GM19324 (cell line): Measurements from ENCODE around the gene NUSAP1.
"Not testable (repeated sequence)": the region's sequence is repeated elsewhere in the genome, so short reads cannot be mapped to it uniquely, and the experiment has no call there.

ENCODE experiments used
- ATAC-seq: cut with Tn5 transposase; IDR thresholded peaks from one replicate; pipeline ENCODE4 v1.9.1; 2021; ENCODE audit warnings: mild to moderate bottlenecking, moderate library complexity; ENCODE audit not compliant: unreplicated experiment, low FRiP score

NUSAP1 gene, protein sequence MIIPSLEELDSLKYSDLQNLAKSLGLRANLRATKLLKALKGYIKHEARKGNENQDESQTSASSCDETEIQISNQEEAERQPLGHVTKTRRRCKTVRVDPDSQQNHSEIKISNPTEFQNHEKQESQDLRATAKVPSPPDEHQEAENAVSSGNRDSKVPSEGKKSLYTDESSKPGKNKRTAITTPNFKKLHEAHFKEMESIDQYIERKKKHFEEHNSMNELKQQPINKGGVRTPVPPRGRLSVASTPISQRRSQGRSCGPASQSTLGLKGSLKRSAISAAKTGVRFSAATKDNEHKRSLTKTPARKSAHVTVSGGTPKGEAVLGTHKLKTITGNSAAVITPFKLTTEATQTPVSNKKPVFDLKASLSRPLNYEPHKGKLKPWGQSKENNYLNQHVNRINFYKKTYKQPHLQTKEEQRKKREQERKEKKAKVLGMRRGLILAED

DNA sequence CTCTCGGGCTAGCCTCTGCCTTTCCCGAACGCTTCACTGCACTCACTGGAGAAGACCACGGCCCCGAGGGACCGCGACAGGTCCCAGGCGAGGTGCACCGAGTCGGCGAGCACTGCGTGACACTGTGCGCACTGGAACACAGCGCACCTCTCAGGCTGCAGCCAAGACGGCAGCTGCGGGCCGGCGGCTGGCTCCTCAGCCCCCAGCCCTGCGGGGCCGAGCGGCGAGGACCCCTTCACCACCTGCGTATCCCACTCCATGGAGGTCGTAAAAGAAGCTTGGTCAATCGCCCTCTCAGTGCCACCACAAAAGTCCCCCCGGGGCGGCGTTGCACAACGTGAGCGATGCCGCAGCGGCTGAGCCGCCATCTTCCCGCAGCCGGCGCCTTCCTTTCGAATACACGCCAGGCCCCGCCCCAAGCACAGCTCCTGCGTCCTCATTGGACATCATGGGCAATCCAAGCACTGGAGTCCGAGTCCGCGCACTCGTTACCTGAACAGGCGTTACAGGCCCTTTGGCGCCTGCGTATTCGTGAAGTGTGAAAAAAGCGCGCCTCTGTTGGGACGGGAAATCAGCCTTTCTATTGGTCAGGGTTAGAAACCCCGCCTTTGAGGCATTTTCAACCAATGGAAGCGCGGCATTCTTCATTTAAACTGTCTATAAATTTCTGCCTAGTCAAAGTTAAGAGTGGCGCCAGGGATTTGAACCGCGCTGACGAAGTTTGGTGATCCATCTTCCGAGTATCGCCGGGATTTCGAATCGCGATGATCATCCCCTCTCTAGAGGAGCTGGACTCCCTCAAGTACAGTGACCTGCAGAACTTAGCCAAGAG, at the start of gene NUSAP1, which contains the start of gene OIP5:
Gene NUSAP1 (plus strand): TSS at position 688 of the 832 bp plus-strand sequence. CDS start 77 bp downstream, at position 765.
Gene OIP5 (minus strand): TSS at position 398 of the 832 bp plus-strand sequence. CDS start 30 bp downstream, at position 368.
- ATAC-seq = peak; percentile 92

DNA sequence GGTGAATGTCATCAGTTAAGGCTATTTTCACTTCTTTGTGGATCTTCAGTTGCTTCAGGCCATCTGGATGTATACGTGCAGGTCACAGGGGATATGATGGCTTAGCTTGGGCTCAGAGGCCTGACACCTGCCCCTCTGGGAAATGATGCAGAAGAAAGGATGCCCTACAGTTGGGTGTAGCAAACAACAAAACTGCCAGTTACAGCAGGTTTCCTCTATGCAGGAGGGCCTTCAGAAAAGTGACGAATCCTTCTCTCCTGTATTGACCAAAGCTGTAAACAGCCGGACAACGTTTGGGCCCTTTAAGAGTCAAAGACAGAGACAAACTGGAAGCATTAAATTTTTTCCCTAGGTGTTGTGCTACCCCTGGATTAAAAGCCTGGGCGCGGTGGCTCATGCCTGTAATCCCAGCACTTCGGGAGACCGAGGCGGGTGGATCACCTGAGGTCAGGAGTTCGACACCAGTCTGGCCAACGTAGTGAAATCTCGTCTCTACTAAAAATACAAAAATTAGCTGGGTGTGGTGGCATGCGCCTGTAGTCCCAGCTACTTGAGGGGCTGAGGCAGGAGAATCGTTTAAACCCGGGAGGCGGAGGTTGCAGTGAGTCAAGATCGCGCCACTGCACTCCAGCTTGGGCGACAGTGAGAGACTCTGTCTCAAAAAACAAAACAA, 49.6 kb upstream of the NUSAP1 start:
- not testable (repeated sequence) for ATAC-seq

DNA sequence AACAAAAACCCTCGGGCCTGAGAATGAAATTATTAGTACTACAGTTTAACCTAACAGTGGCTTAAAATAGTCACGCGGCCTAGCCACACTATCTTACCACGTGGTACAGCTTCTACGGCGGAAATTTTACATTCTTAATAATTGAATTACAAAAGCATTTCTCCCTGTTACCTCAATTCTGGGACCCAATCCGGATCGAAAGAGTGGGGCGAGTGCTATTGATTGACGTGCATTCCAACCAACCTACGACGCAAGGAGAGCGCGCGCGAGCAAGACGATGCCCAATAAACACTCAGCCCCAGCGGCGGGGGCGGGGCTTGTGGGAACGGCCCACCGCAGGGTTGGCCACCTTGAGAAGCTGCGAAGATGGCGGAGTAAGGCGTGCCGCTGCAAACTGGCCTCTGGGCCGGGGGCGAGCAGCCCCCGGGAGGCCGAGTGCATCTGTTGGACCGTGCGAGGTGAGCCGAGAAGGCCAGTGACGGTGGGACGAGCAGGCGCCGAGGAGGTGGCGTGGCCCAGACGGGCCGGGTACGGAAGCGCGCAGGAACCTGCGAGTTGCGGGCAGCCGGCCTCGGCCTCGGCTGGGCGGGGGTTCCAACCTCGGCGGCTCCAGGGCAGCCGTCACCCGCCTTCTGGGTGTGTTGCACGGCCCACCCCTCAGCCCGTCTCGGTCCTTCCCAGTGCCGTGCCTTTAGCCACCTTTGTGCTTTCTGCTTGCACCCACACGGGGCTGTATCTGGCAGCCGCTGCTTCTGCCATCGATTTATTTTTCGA, 48.8 kb upstream of the NUSAP1 start:
- peak; percentile 95 for ATAC-seq

DNA sequence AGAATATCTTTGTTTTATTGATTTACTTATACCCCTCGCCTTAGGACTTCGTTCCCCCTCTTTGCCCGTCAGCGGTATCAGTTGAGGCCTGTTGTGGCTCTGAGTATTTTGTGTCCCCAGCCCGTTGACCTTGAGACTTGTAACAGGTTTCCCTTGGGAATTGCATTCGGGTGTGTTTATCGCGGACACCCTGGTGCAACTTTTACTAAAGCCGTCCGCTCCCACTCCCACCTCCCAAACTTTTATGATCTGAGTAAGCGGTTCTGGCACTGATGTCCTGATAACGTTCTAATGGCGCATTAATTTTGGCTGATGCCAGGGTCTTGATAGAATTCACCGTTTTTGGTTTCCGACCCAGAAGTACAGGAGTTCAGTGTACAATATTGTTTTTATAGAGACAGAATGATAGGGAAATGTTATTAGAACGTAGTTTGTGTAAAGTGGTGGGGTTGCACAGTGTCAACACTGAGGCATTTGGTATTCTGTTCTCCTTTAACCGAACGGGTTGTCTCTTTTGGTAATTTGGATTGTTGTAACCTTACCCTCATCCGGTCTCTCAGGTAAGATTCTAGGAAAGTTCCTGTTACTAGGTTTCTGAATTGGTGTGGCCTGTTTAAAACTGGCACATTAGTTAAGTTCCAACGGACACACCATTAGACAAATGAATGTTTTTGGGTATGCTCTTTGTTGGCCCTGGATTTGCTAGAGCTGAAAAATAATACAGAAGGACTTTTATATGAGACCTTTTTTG, 48.1 kb upstream of the NUSAP1 start:
- ATAC-seq = peak; percentile 5

DNA sequence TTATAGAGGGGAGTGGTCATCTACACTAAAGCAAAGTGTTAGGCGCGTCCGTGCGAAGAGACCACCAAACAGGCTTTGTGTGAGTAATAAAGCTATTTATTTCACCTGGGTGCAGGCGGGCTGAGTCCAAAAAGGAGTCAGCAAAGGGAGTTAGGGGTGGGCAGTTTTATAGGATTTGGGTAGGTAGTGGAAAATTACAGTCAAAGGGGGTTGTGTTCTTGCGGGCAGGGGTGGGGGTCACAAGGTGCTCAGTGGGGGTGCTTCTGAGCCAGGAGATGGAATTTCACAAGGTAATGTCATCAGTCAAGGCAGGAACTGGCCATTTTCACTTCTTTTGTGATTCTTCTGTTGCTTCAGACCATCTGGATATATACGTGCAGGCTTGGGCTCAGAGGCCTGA, 47.4 kb upstream of the NUSAP1 start:
- ATAC-seq = no peak

DNA sequence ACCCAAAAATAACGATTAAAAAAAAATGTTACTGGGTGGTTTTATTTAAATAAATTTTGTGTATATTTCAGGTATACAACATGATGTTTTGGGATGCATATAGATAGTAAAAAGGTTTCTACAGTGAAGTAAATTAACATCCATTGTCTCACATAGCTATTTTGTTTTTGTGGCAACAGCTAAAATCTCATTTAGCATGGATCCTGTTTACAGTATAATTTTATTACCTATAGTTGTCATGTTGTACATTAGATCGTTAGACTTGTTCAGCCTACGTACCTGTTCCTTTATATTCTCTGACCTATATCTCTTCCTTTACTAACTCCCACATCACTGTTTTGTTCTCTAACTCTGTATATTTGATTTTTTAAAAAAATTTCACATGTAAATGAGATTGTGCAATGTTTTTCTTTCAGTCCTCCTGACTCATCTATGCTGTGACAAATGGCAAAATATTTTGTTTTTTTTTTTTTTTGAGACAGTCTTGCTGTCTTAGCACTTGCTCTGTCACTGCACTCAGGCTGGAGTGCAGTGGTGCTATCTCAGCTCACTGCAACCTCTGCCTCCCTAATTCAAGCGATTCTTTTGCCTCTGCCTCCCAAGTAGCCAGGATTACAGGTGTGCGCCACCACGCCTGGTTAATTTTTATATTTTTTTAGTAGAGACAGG, 45.9 kb upstream of the NUSAP1 start:
- ATAC-seq = no peak

DNA sequence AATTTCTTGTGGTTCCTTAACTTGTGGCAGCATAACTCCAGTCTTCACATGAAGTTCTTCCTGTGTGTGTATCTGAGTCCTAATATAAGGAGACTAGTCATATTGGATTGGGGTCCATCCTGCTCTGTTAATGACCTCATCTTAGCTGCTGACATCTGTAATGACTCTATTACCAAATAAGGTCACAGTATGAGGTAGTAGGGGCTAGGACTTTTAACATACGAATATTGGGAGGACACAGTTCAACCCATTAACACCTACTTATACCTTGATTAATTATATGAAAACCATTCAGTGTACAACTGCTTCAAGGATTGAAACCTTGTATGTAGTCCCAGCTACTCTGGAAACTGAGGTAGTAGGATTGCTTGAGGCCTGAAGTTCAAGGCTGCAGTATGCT, 44.2 kb upstream of the NUSAP1 start:
- no peak for ATAC-seq

DNA sequence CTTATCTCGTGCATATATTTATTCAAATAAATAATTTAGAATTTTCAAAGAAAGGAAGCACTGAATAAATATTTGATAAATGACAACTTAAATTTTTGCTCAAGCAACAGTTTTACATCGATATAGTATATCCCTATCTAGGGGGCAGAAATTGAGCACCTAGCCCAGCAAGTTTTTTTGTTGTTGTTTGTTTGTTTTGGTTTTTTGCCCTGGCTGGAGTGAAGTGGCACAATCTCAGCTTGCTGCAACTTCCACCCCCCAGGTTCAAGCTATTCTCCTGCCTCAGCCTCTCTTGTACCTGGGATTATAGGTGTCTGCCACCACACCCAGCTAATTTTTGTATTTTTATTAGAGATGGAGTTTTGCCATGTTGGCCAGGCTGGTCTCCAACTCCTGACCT, 42.7 kb upstream of the NUSAP1 start:
- no peak for ATAC-seq

DNA sequence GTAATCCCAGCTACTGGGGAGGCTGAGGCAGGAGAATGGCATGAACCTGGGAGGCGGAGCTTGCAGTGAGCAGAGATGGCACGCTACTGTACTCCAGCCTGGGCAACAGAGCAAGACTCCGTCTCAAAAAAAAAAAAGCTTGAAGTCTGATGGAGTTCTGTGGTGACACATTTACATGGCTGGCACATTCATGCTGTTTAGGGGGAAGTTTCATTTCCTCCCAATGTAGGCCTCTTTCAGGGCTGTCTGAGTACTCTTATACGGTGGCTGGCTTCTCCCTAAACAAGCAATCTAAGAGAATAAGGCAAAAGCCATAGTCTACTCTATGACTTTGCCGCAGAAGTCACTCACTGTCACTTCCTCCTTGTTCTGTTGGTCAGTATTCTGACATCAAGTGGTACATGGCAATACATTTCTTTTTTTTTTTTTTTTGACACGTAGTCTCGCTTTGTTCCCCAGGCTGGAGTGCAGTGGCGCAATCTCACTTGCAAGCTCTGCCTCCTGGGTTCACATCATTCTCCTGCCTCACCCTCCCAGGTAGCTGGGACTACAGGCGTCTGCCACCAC, 41.5 kb upstream of the NUSAP1 start:
- peak; percentile 70 for ATAC-seq

DNA sequence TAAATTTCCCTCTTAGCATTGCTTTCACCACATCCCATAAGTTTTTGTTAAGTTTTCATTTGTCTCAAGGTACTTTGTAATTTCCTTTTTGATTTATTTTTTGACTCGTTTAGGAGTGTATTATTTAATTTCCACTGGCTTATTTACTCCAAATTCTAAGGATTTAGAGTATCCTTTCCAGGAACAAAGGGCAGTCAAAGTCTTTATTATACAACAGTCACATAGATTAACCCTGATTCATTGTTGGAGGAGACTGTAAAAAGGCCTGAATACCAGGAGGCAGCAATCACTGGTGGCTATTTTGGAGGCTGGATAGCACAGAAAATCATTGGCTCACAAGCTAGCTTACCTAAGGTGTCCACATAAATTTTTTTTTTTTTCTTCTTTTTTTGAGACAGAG, 40.2 kb upstream of the NUSAP1 start:
- no peak for ATAC-seq

DNA sequence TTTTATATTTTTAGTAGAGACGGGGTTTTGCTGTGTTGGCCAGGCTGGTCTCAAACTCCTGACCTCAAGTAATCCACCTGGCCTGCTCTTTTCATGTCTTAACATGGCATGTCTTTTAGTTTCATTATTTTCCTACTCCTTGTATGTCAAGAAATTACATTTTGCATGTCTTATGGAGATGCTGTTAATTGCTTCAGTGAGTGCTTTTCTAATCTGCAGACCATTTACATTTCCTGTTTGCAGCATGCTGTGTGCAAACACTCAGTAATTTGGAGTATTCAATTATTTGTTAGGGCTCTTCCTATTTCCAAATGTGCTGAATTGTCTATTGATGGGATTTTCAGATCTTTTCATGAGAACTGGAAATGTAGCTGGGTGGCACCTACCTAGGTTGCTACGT, 31.5 kb upstream of the NUSAP1 start:
- ATAC-seq = not testable (repeated sequence)

DNA sequence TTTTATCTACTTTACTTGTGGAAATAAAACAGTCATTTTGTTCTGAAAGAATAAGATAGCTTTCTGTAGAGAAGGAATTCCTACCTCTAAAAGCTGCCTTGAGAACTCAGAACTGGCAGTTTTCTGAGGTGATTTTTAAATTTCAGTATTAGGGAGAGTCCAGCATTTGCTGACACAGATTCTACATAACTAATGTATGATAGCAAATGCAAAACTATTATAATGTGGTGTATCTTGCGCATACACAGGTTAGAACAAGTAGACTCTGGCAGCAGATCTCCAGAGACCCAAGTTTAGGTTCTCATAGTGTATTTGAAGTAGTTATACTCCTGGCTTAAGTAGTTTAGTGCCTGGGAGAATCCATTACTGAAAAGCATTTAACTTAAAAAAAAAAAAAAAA, 31.1 kb upstream of the NUSAP1 start:
- ATAC-seq = no peak

DNA sequence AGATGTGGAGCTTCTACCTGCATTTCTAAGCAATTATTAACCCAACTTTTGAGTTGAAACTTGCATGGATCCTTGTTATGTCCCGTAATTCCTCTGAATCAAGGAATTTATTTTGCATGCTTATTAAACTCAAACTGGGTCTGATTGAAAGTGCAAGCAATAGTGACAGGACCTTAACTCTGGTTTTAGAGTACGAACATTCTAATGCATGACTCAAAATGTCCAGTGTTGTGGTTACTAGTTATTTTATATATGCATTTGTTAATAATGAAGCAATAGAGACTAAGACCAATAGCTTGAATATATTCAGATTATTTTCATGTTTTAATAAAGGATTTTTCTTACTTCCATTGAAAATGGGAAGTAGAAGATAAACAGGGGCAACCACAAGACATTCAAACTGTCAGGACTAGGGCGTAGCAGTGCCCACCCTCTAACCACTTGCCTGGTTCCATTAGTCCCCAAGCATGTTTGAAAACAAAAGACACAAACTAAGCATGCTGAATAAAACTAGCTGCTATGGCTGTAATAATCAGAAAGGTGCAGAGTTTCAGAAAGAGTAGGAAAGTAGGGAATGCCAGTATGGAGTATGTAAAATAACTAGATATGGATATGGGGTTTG, 28.4 kb upstream of the NUSAP1 start:
- no peak for ATAC-seq

DNA sequence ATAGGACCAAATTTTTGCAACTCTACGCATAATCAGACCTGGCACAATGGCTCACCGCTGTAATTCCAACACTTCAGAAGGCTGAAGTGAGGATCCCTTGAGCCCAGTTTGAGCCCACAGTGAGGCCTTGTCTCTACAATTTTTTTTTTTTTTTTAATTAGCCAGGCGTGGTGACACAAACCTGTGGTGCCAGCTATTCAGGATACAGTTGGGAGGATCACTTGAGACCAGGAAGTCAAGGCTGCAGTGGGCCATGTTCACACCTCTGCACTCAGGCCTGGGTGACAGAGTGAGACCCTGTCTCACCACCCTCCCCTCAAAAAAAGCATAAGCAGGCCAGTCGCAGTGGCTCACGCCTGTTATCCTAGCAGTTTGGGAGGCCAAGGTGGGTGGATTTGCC, 25.0 kb upstream of the NUSAP1 start:
- no peak for ATAC-seq

DNA sequence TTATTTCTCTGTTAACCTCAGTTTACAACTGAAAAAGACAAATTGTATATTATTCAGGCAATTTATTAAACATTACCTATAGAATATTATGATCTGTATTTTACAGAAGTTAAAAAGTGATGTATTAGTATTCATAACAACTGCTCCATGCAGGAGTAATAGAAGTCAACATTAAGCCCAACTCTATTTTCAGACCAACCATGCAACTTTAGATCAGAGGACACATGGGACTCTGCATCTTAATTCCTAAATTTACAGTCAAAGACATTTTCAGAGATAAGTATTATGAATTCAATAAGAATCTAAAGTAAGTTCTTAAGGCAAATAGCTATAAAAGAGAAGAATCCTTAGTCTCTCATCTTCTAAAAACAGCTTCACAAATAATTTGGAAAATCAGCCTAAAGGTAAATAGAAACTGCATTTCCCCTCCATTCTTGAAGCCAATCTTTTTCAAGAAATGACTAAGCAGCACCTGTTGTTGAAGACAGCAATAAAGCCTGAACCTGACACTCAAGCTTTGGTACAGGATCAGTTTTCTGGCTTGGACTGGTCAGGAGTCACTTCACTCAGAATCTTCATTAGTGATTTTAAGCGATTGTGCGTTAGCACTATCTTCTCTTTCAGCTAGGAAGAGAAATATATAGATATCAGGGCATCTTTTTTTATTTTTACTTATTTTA, 23.3 kb upstream of the NUSAP1 start:
- no peak for ATAC-seq

DNA sequence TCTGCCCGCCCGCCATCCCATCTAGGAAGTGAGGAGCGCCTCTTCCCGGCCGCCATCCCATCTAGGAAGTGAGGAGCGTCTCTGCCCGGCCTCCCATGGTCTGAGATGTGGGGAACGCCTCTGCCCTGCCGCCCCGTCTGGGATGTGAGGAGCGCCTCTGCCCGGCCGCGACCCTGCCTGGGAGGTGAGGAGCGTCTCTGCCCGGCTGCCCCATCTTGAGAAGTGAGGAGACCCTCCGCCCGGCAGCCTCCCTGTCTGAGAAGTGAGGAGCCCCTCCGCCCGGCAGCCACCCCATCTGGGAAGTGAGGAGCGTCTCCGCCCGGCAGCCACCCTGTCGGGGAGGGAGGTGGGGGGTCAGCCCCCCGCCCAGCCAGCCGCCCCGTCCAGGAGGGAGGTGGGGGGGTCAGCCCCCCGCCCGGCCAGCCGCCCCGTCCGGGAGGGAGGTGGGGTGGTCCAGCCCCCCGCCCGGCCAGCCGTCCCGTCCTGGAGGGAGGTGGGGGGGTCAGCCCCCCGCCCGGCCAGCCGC, 11.8 kb upstream of the NUSAP1 start:
- not testable (repeated sequence) for ATAC-seq

DNA sequence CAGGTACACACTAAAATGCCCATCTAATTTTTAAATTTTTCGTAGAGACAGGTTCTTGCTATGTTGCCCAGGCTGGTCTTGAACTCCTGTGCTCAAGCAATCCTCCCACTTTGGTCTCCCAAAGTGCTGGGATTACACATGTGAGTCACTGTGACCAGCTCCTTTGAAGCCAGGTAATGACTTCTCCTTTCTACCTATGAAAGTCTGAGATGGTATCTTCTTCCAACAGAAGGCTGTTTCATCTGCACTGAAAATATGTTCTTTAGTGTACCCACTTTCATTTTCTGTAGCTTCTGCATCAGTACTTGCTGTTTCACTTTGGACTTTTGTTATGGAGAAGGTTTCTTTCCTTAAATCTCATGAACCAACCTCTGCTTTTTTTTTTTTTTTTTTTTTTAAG, 9.1 kb upstream of the NUSAP1 start:
- no peak for ATAC-seq
